ENCODE data around the gene ZNF438. TPM values are rescaled to one million over a fixed set of nuclear protein-coding genes. Genes with fewer than 3 reads are reported as not detected.

Gene ZNF438
- total RNA-seq, 4 donors from 2014 or later, result 3.7 to 8.3 (median 7.3) TPM

GRCh38 chr10:31010062-31010461 is 21.6 kb downstream of the ZNF438 start:
- no peak for DNase-seq
- TF ChIP-seq CTCF (IDR thresholded peaks at IDR 0.05), result no peak
- TF ChIP-seq POLR2A (IDR thresholded peaks at IDR 0.05), result no peak
- Histone ChIP-seq H3K4me3 (no peak overlapping the region), H3K9me3 (no peaks in the 10 kb centered on the region), H3K4me1 (no peaks in the 10 kb centered on the region), H3K27ac (no peak overlapping the region), H3K36me3 (no peaks in the 10 kb centered on the region), H3K27me3 (no peaks in the 10 kb centered on the region)

- no peak overlapping the region for H3K4me3 ChIP-seq
- H3K9me3 ChIP-seq, result no peaks in the 10 kb centered on the region
- no peaks in the 10 kb centered on the region for H3K27me3 ChIP-seq
- no peaks in the 10 kb centered on the region for H3K36me3 ChIP-seq
- no peak overlapping the region for H3K27ac ChIP-seq
- DNase-seq, result no peak
- TF ChIP-seq CTCF (IDR thresholded peaks at IDR 0.05) (no peak), POLR2A (IDR thresholded peaks at IDR 0.05) (no peak)
- no peaks in the 10 kb centered on the region for H3K4me1 ChIP-seq
Observed at GRCh38 chr10:31005895-31006294, 25.8 kb downstream of the ZNF438 start.

GRCh38 chr10:31004611-31005193 is 27.0 kb downstream of the ZNF438 start:
- no peak overlapping the region for H3K4me3 ChIP-seq
- TF ChIP-seq POLR2A (IDR thresholded peaks at IDR 0.05) (no peak), CTCF (IDR thresholded peaks at IDR 0.05) (no peak)
- no peaks in the 10 kb centered on the region for H3K36me3 ChIP-seq
- no peak for DNase-seq
- H3K9me3 ChIP-seq, result no peaks in the 10 kb centered on the region
- H3K27me3 ChIP-seq, result no peaks in the 10 kb centered on the region
- H3K4me1 ChIP-seq, result no peaks in the 10 kb centered on the region
- H3K27ac ChIP-seq, result no peak overlapping the region

GRCh38 chr10:31001740-31002139 is 29.9 kb downstream of the ZNF438 start:
- no peak overlapping the region for H3K4me3 ChIP-seq
- H3K4me1 ChIP-seq, result peaks cover 0 to 7% (median 0%) of the 10 kb centered on the region in 4 donors
- no peaks in the 10 kb centered on the region for H3K36me3 ChIP-seq
- no peaks in the 10 kb centered on the region for H3K27me3 ChIP-seq
- H3K27ac ChIP-seq, result no peak overlapping the region
- H3K9me3 ChIP-seq, result no peaks in the 10 kb centered on the region
- DNase-seq, result no peak
- TF ChIP-seq CTCF (IDR thresholded peaks at IDR 0.05), result no peak
- no peak for TF ChIP-seq POLR2A (IDR thresholded peaks at IDR 0.05)

GRCh38 chr10:31000867-31001266 is 30.8 kb downstream of the ZNF438 start:
- Histone ChIP-seq H3K4me1 (peaks cover 0 to 7% (median 0%) of the 10 kb centered on the region in 4 donors), H3K9me3 (no peaks in the 10 kb centered on the region), H3K4me3 (no peak overlapping the region), H3K27ac (no peak overlapping the region), H3K36me3 (no peaks in the 10 kb centered on the region), H3K27me3 (no peaks in the 10 kb centered on the region)
- TF ChIP-seq CTCF (IDR thresholded peaks at IDR 0.05) (no peak), POLR2A (IDR thresholded peaks at IDR 0.05) (no peak)
- no peak for DNase-seq

All from Peyer's patch (tissue), 4 donors.